Measurements from ENCODE around the gene ZNF768.

Gene ZNF768

GRCh38 chr16:30476991-30477390 lies 49.4 kb downstream of the ZNF768 start:
- H3K4me1 Mint-ChIP-seq = no peaks in the 10 kb centered on the region
- peaks cover 15% of the 10 kb centered on the region for H3K27me3 Mint-ChIP-seq (ENCODE audit: low read depth)
- no peak overlapping the region for H3K27ac Mint-ChIP-seq
- H3K4me3 Mint-ChIP-seq = no peak overlapping the region
- TF ChIP-seq CTCF (IDR thresholded peaks at IDR 0.05; ENCODE audit: unreplicated experiment in 3 of 3) = no peak
- H3K9me3 Mint-ChIP-seq = no peaks in the 10 kb centered on the region
- no peaks in the 10 kb centered on the region for H3K36me3 Mint-ChIP-seq (ENCODE audit: low read depth)

GRCh38 chr16:30474684-30475083 lies 51.7 kb downstream of the ZNF768 start:
- H3K9me3 Mint-ChIP-seq = no peaks in the 10 kb centered on the region
- no peaks in the 10 kb centered on the region for H3K4me1 Mint-ChIP-seq
- H3K36me3 Mint-ChIP-seq (ENCODE audit: low read depth) = no peaks in the 10 kb centered on the region
- peaks cover 8% of the 10 kb centered on the region for H3K27me3 Mint-ChIP-seq (ENCODE audit: low read depth)
- no peak overlapping the region for H3K4me3 Mint-ChIP-seq
- TF ChIP-seq CTCF (IDR thresholded peaks at IDR 0.05; ENCODE audit: unreplicated experiment in 3 of 3) = no peak
- no peak overlapping the region for H3K27ac Mint-ChIP-seq

- H3K36me3 Mint-ChIP-seq (ENCODE audit: low read depth) = no peaks in the 10 kb centered on the region
These were observed 52.3 kb downstream of the ZNF768 start for GRCh38 chr16:30474074-30474452.

More at GRCh38 chr16:30474074-30474452, 52.3 kb downstream of the ZNF768 start:
- no peaks in the 10 kb centered on the region for H3K4me1 Mint-ChIP-seq
- no peaks in the 10 kb centered on the region for H3K9me3 Mint-ChIP-seq
- TF ChIP-seq CTCF (IDR thresholded peaks at IDR 0.05; ENCODE audit: unreplicated experiment in 3 of 3) = no peak
- peaks cover 8% of the 10 kb centered on the region for H3K27me3 Mint-ChIP-seq (ENCODE audit: low read depth)
- no peak overlapping the region for H3K4me3 Mint-ChIP-seq
- H3K27ac Mint-ChIP-seq = no peak overlapping the region

All from nephron (organoid).